HPDE6-E6E7 (cell line): ENCODE data around the gene TOMM70.
A peak's percentile ranks its signal among the peaks of the same experiment; 100 is the strongest.
"Not testable (repeated sequence)": the region's sequence is repeated elsewhere in the genome, so short reads cannot be mapped to it uniquely, and the experiment has no call there.

ENCODE experiments used
- DNase-seq: peaks from one replicate; pipeline ENCODE4 v3.0.0; 2011; ENCODE audit warnings: missing footprints; ENCODE audit errors: extremely low spot score

Gene TOMM70

GRCh38 chr3:100400780-100401673, at the start of gene TOMM70, which contains the start of gene LNP1:
TSS of gene TOMM70 (minus strand) at chr3:100401089. CDS start at chr3:100400949, 140 bp downstream.
TSS of gene LNP1 (plus strand) at chr3:100401539. CDS start at chr3:100429730, 28,191 bp downstream.
- DNase-seq = peak; percentile 92

GRCh38 chr3:100449214-100449613, 48.3 kb upstream of the TOMM70 start:
- DNase-seq = no peak

GRCh38 chr3:100448079-100448478, 47.2 kb upstream of the TOMM70 start:
- DNase-seq = no peak

GRCh38 chr3:100447067-100447466, 46.2 kb upstream of the TOMM70 start:
- not testable (repeated sequence) for DNase-seq

- no peak for DNase-seq
These were observed 42.8 kb upstream of the TOMM70 start for GRCh38 chr3:100443690-100444089.

- no peak for DNase-seq
These were observed 40.0 kb upstream of the TOMM70 start for GRCh38 chr3:100440895-100441294.

- no peak for DNase-seq
These were observed 37.7 kb upstream of the TOMM70 start for GRCh38 chr3:100438623-100438974.

- no peak for DNase-seq
These were observed 37.1 kb upstream of the TOMM70 start for GRCh38 chr3:100437721-100438622.

GRCh38 chr3:100436951-100437350, 36.1 kb upstream of the TOMM70 start:
- no peak for DNase-seq

GRCh38 chr3:100429187-100429716, 28.4 kb upstream of the TOMM70 start:
- DNase-seq = no peak

GRCh38 chr3:100427699-100428098, 26.8 kb upstream of the TOMM70 start:
- DNase-seq = no peak

GRCh38 chr3:100426067-100426682, 25.3 kb upstream of the TOMM70 start:
- no peak for DNase-seq

- DNase-seq = peak; percentile 80
These were observed 24.4 kb upstream of the TOMM70 start for GRCh38 chr3:100425316-100425715.

- DNase-seq = no peak
These were observed 23.4 kb upstream of the TOMM70 start for GRCh38 chr3:100424261-100424660.

- no peak for DNase-seq
These were observed 22.7 kb upstream of the TOMM70 start for GRCh38 chr3:100423611-100424010.

GRCh38 chr3:100420885-100421284, 20.0 kb upstream of the TOMM70 start:
- no peak for DNase-seq

GRCh38 chr3:100419406-100419805, 18.5 kb upstream of the TOMM70 start:
- DNase-seq = no peak

GRCh38 chr3:100416863-100417262, 16.0 kb upstream of the TOMM70 start:
- DNase-seq = no peak

- DNase-seq = no peak
These were observed 15.3 kb upstream of the TOMM70 start for GRCh38 chr3:100416176-100416575.

GRCh38 chr3:100413613-100414012, 12.7 kb upstream of the TOMM70 start:
- DNase-seq = no peak

- DNase-seq = no peak
These were observed 12.2 kb upstream of the TOMM70 start for GRCh38 chr3:100412912-100413590.
